Measurements from ENCODE around the gene LILRA5.
"Not testable (repeated sequence)": the region's sequence is repeated elsewhere in the genome, so short reads cannot be mapped to it uniquely, and the experiment has no call there.

DNA sequence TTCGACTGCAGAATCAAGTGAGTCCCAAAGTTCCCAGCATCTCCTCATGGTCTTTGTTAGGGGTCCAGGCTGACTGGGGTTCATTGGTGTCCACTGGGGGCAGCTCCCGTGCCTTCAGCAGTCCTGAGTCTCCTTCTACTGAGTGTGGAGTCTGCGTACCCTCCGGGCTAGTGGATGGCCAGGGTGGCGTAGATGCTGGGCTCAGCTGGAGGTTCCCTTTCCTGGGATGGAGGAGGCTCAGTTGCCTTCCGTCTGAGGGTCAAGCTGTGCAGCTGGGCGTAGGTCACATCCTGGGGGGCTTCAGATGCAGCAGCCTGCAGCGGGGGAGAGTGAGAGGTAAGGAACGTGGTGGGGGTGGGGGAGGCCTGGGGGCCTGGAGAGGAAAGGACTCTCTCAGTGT, 38.5 kb downstream of the LILRA5 start:
- not testable (repeated sequence) for TF ChIP-seq POLR2A (IDR thresholded peaks at IDR 0.05)
- TF ChIP-seq, protein P1, sequence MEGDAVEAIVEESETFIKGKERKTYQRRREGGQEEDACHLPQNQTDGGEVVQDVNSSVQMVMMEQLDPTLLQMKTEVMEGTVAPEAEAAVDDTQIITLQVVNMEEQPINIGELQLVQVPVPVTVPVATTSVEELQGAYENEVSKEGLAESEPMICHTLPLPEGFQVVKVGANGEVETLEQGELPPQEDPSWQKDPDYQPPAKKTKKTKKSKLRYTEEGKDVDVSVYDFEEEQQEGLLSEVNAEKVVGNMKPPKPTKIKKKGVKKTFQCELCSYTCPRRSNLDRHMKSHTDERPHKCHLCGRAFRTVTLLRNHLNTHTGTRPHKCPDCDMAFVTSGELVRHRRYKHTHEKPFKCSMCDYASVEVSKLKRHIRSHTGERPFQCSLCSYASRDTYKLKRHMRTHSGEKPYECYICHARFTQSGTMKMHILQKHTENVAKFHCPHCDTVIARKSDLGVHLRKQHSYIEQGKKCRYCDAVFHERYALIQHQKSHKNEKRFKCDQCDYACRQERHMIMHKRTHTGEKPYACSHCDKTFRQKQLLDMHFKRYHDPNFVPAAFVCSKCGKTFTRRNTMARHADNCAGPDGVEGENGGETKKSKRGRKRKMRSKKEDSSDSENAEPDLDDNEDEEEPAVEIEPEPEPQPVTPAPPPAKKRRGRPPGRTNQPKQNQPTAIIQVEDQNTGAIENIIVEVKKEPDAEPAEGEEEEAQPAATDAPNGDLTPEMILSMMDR (IDR thresholded peaks at IDR 0.05), result not testable (repeated sequence)
